GM12878 (cell line): ENCODE data around the gene CYSRT1. TPM values are rescaled to one million over a fixed set of nuclear protein-coding genes. Genes with fewer than 3 reads are reported as not detected.

Experiments
- ATAC-seq: fragments of 200-7000 bp; cut with Tn5 transposase; 3 replicates; pipeline ENCODE4 v1.9.1; 2020; ENCODE audit warnings: mild to moderate bottlenecking, moderate library complexity
- BruUV-seq: library from RNA; stranded (reverse); fragments of 400-500 nt; replicated peaks from 2 replicates; lab custom pipeline; 2021; lab: Mats Ljungman, UMichigan
- CTCF ChIA-PET: fragments of 300-600 bp; sonication (Branson Sonifier 250); formaldehyde crosslinking; extraction: SDS; loops from one replicate; lab custom pipeline; 2021; ENCODE audit warnings: inconsistent platforms; lab: Yijun Ruan, JAX
- POLR2A ChIA-PET: fragments of 350-600 bp; formaldehyde crosslinking; extraction: SDS; loops from one replicate; lab custom pipeline; 2021; ENCODE audit warnings: inconsistent platforms; lab: Charles Lee
- RAD21 ChIA-PET: fragments of 300-600 bp; sonication (Branson Sonifier 250); formaldehyde crosslinking; loops from one replicate; lab custom pipeline; 2023; ENCODE audit warnings: antibody characterized with exemption; ENCODE audit not compliant: unreplicated experiment; lab: Charles Lee
- SMC1A ChIA-PET: fragments of 300-600 bp; sonication (Branson Sonifier 250); formaldehyde crosslinking; loops from one replicate; lab custom pipeline; 2023; ENCODE audit not compliant: unreplicated experiment, uncharacterized antibody; lab: Charles Lee
- DNase-seq: peaks from one replicate; pipeline ENCODE4 v3.0.0-alpha.2; 2011; ENCODE audit warnings: low read depth, low spot score
- FAIRE-seq: peaks from 3 replicates; lab custom pipeline; 2011; peaks lifted over from hg19 to GRCh38; lab: Jason Lieb, UNC
- H2AFZ ChIP-seq: 2 replicates; pipeline ENCODE4 v1.6.0; 2011; ENCODE audit warnings: low read depth, low read length, control low read depth; ENCODE audit not compliant: control insufficient read depth
- H3K27ac ChIP-seq: 2 replicates; pipeline ENCODE4 v1.5.1; 2011; ENCODE audit warnings: control low read depth; ENCODE audit not compliant: control insufficient read depth, insufficient read depth
- H3K27me3 ChIP-seq, 2 experiments: replicated peaks in 1 of 2; 2 replicates each; pipeline versions ENCODE4 v1.6.0 to v1.6.1; 2011; ENCODE audit warnings: low read length in 1 of 2; ENCODE audit not compliant: control insufficient read depth in 2 of 2, insufficient read depth in 2 of 2
- H3K36me3 ChIP-seq, 2 experiments: 2 replicates each; pipeline ENCODE4 v1.5.1; 2011; ENCODE audit warnings: low read length in 1 of 2; ENCODE audit not compliant: control insufficient read depth in 2 of 2, insufficient read depth in 2 of 2
- H3K4me1 ChIP-seq: 2 replicates; pipeline ENCODE4 v1.6.1; 2011; ENCODE audit warnings: mild to moderate bottlenecking, low read length, moderate library complexity, mixed read lengths; ENCODE audit not compliant: control insufficient read depth, insufficient read depth
- H3K4me2 ChIP-seq: 2 replicates; pipeline ENCODE4 v1.6.0; 2011; ENCODE audit warnings: control low read depth; ENCODE audit not compliant: control insufficient read depth, insufficient read depth
- H3K4me3 ChIP-seq: fragments of 200-600 bp; sonication (generic); 2 replicates; pipeline ENCODE4 v1.5.1; 2016
- H3K79me2 ChIP-seq: 2 replicates; pipeline ENCODE4 v1.6.0; 2011; ENCODE audit warnings: low read length; ENCODE audit not compliant: control insufficient read depth, insufficient read depth
- H3K9ac ChIP-seq: 2 replicates; pipeline ENCODE4 v1.8.0; 2011; ENCODE audit warnings: low read length, control low read depth, mixed read lengths; ENCODE audit not compliant: control insufficient read depth, insufficient read depth
- H3K9me3 ChIP-seq: replicated peaks from 3 replicates; pipeline ENCODE4 v1.5.1; 2011; ENCODE audit warnings: mild to moderate bottlenecking, low read length; ENCODE audit not compliant: control insufficient read depth, insufficient read depth
- H4K20me1 ChIP-seq: 2 replicates; pipeline ENCODE4 v1.6.0; 2011; ENCODE audit not compliant: control insufficient read depth, insufficient read depth
- ASH2L ChIP-seq: fragments of 300-600, 200-600 bp; sonication (generic); IDR thresholded peaks from 2 replicates; pipeline ENCODE4 v1.6.1; 2017; ENCODE audit warnings: low read depth, mild to moderate bottlenecking, borderline replicate concordance
- DPF2 ChIP-seq: fragments of 450-650 bp; IDR thresholded peaks from 2 replicates; pipeline ENCODE4 v1.6.1; 2017; ENCODE audit warnings: mild to moderate bottlenecking
- HCFC1 ChIP-seq: fragments of 150-350 bp; IDR thresholded peaks from 2 replicates; pipeline ENCODE4 v1.6.1; 2014; ENCODE audit warnings: low read length
- JUND ChIP-seq: IDR thresholded peaks from 2 replicates; pipeline ENCODE4 v1.6.1; 2012; ENCODE audit warnings: low read depth, mild to moderate bottlenecking, low read length, improper control_type of control experiment, moderate library complexity
- LARP7 ChIP-seq: fragments of 450-650 bp; IDR thresholded peaks from 2 replicates; pipeline ENCODE4 v1.6.1; 2017; ENCODE audit warnings: mild to moderate bottlenecking
- NRF1 ChIP-seq: conservative IDR thresholded peaks from 2 replicates; pipeline ENCODE4 v1.6.1; 2011; ENCODE audit warnings: mild to moderate bottlenecking, low read depth, low read length, improper control_type of control experiment
- RAD51 ChIP-seq: fragments of 450-650 bp; IDR thresholded peaks from 2 replicates; pipeline ENCODE4 v1.6.1; 2016; ENCODE audit warnings: moderate library complexity, mild to moderate bottlenecking, inconsistent platforms
- ZNF384 ChIP-seq: IDR thresholded peaks from 2 replicates; pipeline ENCODE4 v1.6.1; 2012; ENCODE audit warnings: low read depth, mild to moderate bottlenecking, low read length, improper control_type of control experiment, borderline replicate concordance
- WGBS: methylation state at CpG from one replicate; pipeline ENCODE4 v1.1.6; 2016; ENCODE audit warnings: low lambda C conversion rate; ENCODE audit not compliant: insufficient replicate concordance, insufficient coverage; ENCODE audit errors: missing lambda C conversion rate; 5-methylcytosine and 5-hydroxymethylcytosine counted together
- in situ Hi-C: fragments of 300-500 bp; cut with MboI; formaldehyde crosslinking; loops from 9 replicates; pipeline ENCODE4 v1.14.3; 2018; ENCODE audit warnings: mixed read lengths
- intact Hi-C: fragments of 100-400 bp; cut with micrococcal nuclease; formaldehyde crosslinking; loops from one replicate; pipeline ENCODE4 v1.14.2; 2022; ENCODE audit not compliant: unreplicated experiment
- polyA plus RNA-seq, 11 experiments: library from polyadenylated mRNA; depleted of rRNA in 4 of 11; unstranded in 6 of 11; stranded (reverse) in 5 of 11; fragments of >200 nt; fragmentation: Nextera tagmentation in 4 of 11; fragmentation: Illumina TruSeq in 1 of 11; extraction: Ambion mirVana in 4 of 11; extraction: Trizol in 1 of 11; gene quantifications; 1 replicate in 1 of 11; 2 replicates in 10 of 11; pipeline versions ENCODE4 v1.2.1 to v1.2.3, GENCODE V29; 2011 to 2016; ENCODE audit warnings: inconsistent platforms in 2 of 11, missing spikeins in 2 of 11, low read depth in 1 of 11
- total RNA-seq, 4 experiments: library from RNA; depleted of rRNA in 3 of 4; stranded (reverse); fragments of >200 nt in 3 of 4; fragmentation: Illumina TruSeq in 1 of 4; extraction: Trizol in 1 of 4; gene quantifications; 2 replicates each; pipeline versions ENCODE4 v1.2.1 to v1.2.3, GENCODE V29; 2013 to 2021
- TF ChIP-seq, protein P1 (sequence below): IDR thresholded peaks from 2 replicates; pipeline ENCODE4 v1.6.1; 2012; ENCODE audit warnings: improper control_type of control experiment, low read depth, low read length; ENCODE audit not compliant: insufficient replicate concordance

Gene CYSRT1
- total and polyA plus RNA-seq, 10 of the 15 experiments (the other 5 are each of a cell fraction or from before 2014, with no cell fraction given): 0.24 to 3.6 (median 0.97) TPM; not detected in 1

DNA sequence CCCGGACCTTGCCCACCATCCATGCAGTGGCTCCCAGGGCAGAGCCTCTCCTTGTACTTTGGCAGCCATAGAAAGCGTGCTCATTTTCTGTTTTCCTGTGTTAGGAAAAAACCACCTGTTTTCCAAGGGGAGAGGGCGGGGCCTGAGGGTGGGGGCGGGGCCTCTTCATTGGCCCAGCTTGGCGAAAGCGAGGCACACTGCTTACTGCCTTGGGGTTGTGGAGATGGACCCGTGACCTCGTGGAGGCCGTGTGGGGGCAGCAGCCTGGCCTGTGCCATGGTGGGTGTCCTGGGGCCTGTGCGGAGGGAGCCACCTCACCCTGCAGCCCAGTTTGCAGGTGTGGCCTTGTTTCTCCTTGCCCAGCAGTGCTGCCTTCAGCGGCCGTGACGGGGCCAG is 48.1 kb downstream of the CYSRT1 start:
- POLR2A ChIA-PET: interaction anchor here (1.2 to 1.6 kb wide), 2 partner anchors 17 to 32 kb away, joined by 4 read pairs; partner anchors contain the start of gene TUBB4B
- FAIRE-seq: no peak
- no TSS peak for BruUV-seq

More for the DNA sequence above, 48.1 kb downstream of the CYSRT1 start:
- H3K9ac ChIP-seq: no peak overlapping the region
- ChIA-PET SMC1A (no interaction called here), RAD21 (no interaction called here), CTCF (interaction anchor here (0.9 kb wide), 1 partner anchor 11 kb away, joined by 3 read pairs; no protein-coding TSS in a partner anchor)
- in situ Hi-C loops: no loop called here
- H3K4me3 ChIP-seq: no peak overlapping the region
- H3K4me1 ChIP-seq: peaks cover 47% of the 10 kb centered on the region
- H3K79me2 ChIP-seq: peaks cover 8% of the 10 kb centered on the region
- 96% methylated on average over 10 of the region's 13 CpGs for WGBS
- peaks cover 6 to 7% of the 10 kb centered on the region in 2 experiments; a peak in 3 of 4 replicates for H3K36me3 ChIP-seq
- no peaks in the 10 kb centered on the region for H4K20me1 ChIP-seq
- no peak overlapping the region for H3K4me2 ChIP-seq
- H3K27ac ChIP-seq: no peak overlapping the region
- intact Hi-C loops: no loop called here
- no peak for TF ChIP-seq JUND
- no peak for TF ChIP-seq ZNF384
- TF ChIP-seq RAD51: no peak
- TF ChIP-seq LARP7: no peak
- no peak for TF ChIP-seq HCFC1
- TF ChIP-seq DPF2: no peak
- no peak for TF ChIP-seq ASH2L
- TF ChIP-seq, protein P1, sequence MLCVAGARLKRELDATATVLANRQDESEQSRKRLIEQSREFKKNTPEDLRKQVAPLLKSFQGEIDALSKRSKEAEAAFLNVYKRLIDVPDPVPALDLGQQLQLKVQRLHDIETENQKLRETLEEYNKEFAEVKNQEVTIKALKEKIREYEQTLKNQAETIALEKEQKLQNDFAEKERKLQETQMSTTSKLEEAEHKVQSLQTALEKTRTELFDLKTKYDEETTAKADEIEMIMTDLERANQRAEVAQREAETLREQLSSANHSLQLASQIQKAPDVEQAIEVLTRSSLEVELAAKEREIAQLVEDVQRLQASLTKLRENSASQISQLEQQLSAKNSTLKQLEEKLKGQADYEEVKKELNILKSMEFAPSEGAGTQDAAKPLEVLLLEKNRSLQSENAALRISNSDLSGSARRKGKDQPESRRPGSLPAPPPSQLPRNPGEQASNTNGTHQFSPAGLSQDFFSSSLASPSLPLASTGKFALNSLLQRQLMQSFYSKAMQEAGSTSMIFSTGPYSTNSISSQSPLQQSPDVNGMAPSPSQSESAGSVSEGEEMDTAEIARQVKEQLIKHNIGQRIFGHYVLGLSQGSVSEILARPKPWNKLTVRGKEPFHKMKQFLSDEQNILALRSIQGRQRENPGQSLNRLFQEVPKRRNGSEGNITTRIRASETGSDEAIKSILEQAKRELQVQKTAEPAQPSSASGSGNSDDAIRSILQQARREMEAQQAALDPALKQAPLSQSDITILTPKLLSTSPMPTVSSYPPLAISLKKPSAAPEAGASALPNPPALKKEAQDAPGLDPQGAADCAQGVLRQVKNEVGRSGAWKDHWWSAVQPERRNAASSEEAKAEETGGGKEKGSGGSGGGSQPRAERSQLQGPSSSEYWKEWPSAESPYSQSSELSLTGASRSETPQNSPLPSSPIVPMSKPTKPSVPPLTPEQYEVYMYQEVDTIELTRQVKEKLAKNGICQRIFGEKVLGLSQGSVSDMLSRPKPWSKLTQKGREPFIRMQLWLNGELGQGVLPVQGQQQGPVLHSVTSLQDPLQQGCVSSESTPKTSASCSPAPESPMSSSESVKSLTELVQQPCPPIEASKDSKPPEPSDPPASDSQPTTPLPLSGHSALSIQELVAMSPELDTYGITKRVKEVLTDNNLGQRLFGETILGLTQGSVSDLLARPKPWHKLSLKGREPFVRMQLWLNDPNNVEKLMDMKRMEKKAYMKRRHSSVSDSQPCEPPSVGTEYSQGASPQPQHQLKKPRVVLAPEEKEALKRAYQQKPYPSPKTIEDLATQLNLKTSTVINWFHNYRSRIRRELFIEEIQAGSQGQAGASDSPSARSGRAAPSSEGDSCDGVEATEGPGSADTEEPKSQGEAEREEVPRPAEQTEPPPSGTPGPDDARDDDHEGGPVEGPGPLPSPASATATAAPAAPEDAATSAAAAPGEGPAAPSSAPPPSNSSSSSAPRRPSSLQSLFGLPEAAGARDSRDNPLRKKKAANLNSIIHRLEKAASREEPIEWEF: no peak
- no peak for TF ChIP-seq NRF1
- no peaks in the 10 kb centered on the region for H3K27me3 ChIP-seq
- no peaks in the 10 kb centered on the region for H3K9me3 ChIP-seq
- no peak overlapping the region for H2AFZ ChIP-seq
- ATAC-seq (no peak), DNase-seq (no peak)
